ENCODE measurements around the gene KIF1A. TPM values are rescaled to one million over a fixed set of nuclear protein-coding genes. Genes with fewer than 3 reads are reported as not detected.

KIF1A gene
- total RNA-seq, 4 donors from 2014 or later: 2.9 to 15.9 (median 3.2) TPM

DNA sequence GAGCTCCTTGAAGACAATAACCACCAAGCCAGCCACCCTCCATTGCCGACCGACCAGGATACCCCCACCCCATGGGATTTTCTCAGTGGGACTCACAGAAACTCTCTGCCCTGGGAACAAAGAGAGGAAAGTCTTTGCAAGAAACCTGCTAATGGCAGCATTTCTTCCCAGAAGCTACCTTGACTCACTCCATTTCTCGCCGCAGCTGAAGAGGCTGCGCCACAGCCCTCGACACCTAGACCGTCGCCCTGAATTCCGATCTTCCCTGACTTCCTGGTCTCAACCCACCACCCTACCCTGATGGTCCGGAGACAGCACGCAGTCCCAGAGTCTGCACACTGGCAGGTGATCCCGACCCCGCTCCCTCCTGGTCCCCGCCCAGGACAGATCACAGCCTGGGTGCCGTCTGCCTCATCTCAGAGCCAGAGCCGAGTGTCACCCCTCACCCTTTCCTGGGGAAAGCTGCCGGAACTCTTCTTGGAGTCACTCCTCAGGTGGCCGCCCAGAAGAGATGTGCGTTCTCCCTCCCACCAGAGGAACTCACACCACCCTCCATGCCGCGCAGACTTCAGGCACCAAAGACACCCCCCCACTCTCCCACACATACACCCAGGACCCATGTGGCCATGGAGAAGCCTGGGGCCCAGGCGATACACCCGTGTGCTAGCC is 103.8 kb downstream of the KIF1A start:
- no peak overlapping the region for H3K4me3 ChIP-seq
- H3K27me3 ChIP-seq: peaks cover 24% of the 10 kb centered on the region
- TF ChIP-seq, protein P1, sequence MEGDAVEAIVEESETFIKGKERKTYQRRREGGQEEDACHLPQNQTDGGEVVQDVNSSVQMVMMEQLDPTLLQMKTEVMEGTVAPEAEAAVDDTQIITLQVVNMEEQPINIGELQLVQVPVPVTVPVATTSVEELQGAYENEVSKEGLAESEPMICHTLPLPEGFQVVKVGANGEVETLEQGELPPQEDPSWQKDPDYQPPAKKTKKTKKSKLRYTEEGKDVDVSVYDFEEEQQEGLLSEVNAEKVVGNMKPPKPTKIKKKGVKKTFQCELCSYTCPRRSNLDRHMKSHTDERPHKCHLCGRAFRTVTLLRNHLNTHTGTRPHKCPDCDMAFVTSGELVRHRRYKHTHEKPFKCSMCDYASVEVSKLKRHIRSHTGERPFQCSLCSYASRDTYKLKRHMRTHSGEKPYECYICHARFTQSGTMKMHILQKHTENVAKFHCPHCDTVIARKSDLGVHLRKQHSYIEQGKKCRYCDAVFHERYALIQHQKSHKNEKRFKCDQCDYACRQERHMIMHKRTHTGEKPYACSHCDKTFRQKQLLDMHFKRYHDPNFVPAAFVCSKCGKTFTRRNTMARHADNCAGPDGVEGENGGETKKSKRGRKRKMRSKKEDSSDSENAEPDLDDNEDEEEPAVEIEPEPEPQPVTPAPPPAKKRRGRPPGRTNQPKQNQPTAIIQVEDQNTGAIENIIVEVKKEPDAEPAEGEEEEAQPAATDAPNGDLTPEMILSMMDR (IDR thresholded peaks at IDR 0.05): no peak
- TF ChIP-seq EP300 (IDR thresholded peaks at IDR 0.05): no peak
- no peak for TF ChIP-seq POLR2AphosphoS5 (IDR thresholded peaks at IDR 0.05)
- no peak for TF ChIP-seq POLR2A (IDR thresholded peaks at IDR 0.05)
- no peaks in the 10 kb centered on the region for H3K4me1 ChIP-seq
- no peak overlapping the region for H3K27ac ChIP-seq
- no peaks in the 10 kb centered on the region for H3K36me3 ChIP-seq
- H3K9me3 ChIP-seq: no peaks in the 10 kb centered on the region
- 93% methylated on average over 21 of the region's 23 CpGs for WGBS
- DNase-seq (ENCODE audit: low spot score in 2 of 2): no peak

DNA sequence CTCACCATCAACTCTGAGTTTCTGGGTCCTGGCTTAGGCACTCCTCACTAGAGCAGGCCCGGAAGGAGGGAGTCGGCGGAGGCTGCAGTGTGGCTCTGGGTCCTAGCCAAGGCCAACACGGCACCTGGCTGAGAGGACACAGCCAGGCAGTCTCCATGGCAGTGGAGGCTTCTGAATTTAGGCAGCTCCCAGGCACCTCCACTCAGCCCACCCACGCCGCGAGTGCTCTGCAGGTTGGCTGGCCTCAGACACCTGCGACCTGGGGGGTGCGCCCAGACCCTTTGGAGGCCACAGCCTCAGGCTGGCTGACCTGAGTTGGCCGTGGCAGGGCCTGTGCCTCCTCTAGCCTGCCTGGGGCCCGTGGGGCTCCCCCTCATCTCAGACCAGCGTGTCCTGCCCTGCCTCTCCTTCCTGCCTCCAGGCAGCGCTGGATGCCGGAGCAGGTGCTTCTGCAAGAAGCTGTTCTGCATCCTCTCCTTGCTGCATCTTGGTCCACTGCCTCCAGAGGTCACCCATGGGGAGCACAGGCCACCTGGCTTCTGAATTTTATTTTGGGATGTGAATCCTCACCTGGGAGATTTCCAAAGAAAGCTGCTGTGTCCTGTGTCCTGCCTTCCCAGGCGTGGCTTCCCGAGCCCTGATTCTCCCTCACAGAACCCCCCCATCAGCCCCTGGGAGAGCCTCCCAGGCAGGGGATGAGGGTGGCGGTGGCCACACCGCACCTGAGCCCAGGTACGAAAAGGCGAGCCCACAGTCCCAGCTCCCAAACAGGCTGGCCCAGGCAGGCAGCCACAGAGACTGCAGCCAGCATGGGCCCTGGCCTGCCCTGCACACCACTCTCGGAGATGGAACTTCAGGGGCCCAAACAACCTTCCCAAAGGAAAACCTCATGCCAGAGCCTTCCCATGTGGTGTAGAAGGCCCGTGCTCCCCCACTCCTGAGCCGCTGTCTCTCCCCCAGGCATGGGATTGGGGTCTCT is 105.0 kb downstream of the KIF1A start:
- 50% methylated on average over 12 of the region's 23 CpGs for WGBS
- TF ChIP-seq POLR2AphosphoS5 (IDR thresholded peaks at IDR 0.05): no peak
- TF ChIP-seq EP300 (IDR thresholded peaks at IDR 0.05): no peak
- TF ChIP-seq POLR2A (IDR thresholded peaks at IDR 0.05): no peak
- TF ChIP-seq, protein P1 (IDR thresholded peaks at IDR 0.05): no peak
- no peaks in the 10 kb centered on the region for H3K4me1 ChIP-seq
- H3K27me3 ChIP-seq: peaks cover 30% of the 10 kb centered on the region
- H3K4me3 ChIP-seq: no peak overlapping the region
- H3K27ac ChIP-seq: no peak overlapping the region
- DNase-seq (ENCODE audit: low spot score in 2 of 2): no peak
- no peaks in the 10 kb centered on the region for H3K9me3 ChIP-seq
- H3K36me3 ChIP-seq: no peaks in the 10 kb centered on the region

DNA sequence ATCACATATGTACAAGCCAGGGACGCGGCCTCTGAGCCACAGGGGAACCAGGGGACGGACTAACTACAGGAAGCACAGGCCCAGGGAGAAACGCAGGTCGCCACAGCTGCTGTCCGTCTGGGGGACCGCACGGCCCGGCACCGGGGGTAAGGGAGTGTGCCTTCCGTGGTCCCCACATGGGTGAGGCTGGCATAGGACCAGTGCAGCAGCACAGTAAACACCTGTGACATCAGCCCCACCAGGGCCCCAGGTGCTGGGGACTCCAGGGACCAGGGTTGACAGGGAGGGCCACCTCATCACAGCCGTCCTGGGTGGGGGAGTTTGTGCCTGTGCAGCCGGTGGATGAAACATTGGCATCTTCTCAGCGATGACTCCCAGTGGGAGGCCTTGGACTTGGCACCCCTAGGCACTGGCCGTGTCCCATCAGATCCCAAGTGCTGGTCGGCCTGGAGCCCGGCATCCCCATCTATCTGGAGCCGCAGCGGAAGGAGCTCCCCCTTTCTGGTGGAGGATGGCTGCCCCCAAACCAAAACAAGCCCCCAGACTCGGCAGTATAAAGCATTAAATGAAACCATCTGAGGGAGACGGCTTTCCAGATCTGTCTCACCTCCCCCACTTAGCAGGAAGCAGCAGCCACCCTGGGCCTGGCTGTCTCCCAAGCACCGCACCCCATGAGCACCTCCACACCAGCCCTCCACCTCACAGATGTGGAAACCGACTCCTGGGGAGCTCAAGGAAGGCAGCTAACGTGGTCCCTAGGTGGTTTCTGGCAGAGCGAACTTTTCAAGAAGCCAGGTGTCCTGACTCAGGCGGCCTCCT is 105.9 kb downstream of the KIF1A start:
- TF ChIP-seq, protein P1 (IDR thresholded peaks at IDR 0.05): no peak
- TF ChIP-seq POLR2AphosphoS5 (IDR thresholded peaks at IDR 0.05) (no peak), POLR2A (IDR thresholded peaks at IDR 0.05) (no peak), EP300 (IDR thresholded peaks at IDR 0.05) (no peak)
- Histone ChIP-seq H3K4me3 (no peak overlapping the region), H3K27ac (no peak overlapping the region), H3K27me3 (peaks cover 39% of the 10 kb centered on the region), H3K4me1 (no peaks in the 10 kb centered on the region), H3K36me3 (no peaks in the 10 kb centered on the region), H3K9me3 (no peaks in the 10 kb centered on the region)
- WGBS: 66% methylated on average over 15 of the region's 26 CpGs
- DNase-seq (ENCODE audit: low spot score in 2 of 2): no peak

DNA sequence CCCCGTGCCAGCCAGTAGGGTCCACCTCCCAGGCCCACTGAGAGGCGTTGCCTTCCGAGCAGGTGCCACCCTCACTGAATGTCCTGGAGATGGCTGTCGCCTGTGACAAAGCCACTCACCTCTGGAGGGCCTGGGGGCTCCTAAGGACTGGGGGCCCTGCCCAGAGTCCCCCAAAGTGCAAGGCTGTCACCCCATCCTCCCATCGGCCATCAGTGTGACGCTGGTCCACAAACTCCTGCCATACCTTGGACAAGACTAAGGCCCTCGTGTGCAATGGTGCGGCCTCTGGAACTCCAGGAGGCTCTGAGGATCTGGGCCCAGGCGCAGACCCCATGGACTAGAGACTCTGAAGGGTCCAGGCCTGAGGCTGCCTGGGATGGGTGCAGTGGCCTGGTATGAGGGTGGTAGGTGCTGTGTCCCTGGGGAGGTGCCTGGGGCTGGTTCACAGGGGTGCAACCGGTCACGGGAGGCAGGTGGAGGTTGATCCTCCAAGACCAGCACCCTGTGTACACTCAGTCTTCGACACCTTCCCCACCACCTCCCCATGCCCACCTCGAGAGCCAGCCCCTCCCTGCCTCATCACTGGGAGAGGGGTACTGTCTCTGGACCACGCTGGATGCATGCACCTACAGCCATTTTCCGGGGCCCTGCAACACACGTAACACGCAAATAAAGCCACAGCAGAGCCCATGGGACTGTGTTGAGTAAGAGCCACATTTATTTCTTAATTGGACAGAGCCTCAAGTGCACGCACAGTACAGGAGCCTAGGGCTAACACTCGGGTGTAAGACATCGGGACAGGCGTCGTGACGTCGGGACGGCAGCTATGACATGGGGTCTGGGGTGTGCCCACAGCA is 106.7 kb downstream of the KIF1A start:
- Histone ChIP-seq H3K27me3 (peaks cover 47% of the 10 kb centered on the region), H3K4me1 (no peaks in the 10 kb centered on the region)

More for the DNA sequence above, 106.7 kb downstream of the KIF1A start:
- Histone ChIP-seq H3K4me3 (no peak overlapping the region), H3K27ac (no peak overlapping the region), H3K36me3 (no peaks in the 10 kb centered on the region), H3K9me3 (no peaks in the 10 kb centered on the region)
- 93% methylated on average over 22 of the region's 25 CpGs for WGBS
- TF ChIP-seq POLR2AphosphoS5 (IDR thresholded peaks at IDR 0.05) (no peak), EP300 (IDR thresholded peaks at IDR 0.05) (no peak), POLR2A (IDR thresholded peaks at IDR 0.05) (no peak)
- TF ChIP-seq, protein P1 (IDR thresholded peaks at IDR 0.05): no peak
- DNase-seq (ENCODE audit: low spot score in 2 of 2): no peak

Measured in suprapubic skin (tissue), 4 donors.